ENCODE data around the gene HM13. TPM values are rescaled to one million over a fixed set of nuclear protein-coding genes. Genes with fewer than 3 reads are reported as not detected.

Gene HM13
- total and polyA plus RNA-seq, 2 of the 13 experiments (the other 11 are each of a cell fraction or from before 2014, with no cell fraction given): 118 to 243 TPM

GRCh38 chr20:31572701-31573554 is 58.7 kb downstream of the HM13 start (continued):
- TF ChIP-seq MXD3 (CRISPR knock-in tag; IDR thresholded peaks at IDR 0.05) (peak; percentile 64), NR2F2 (IDR thresholded peaks at IDR 0.05; ENCODE audit: borderline replicate concordance, low read depth) (peak; percentile 90), ATF6 (CRISPR knock-in tag; conservative IDR thresholded peaks at IDR 0.05) (peak; percentile 23; the same call in 1 of the 2 replicates), REL (CRISPR knock-in tag; conservative IDR thresholded peaks at IDR 0.05) (peak; percentile 96; the same call in 1 of the 2 replicates), USF2 (IDR thresholded peaks at IDR 0.05; ENCODE audit: low read depth, low read length) (no peak), USF2 (CRISPR knock-in tag; IDR thresholded peaks at IDR 0.05; ENCODE audit: borderline replicate concordance) (no peak; the same call in 1 of the 2 replicates), ZNF460 (CRISPR knock-in tag; IDR thresholded peaks at IDR 0.05; ENCODE audit: borderline replicate concordance) (no peak), SIN3A (IDR thresholded peaks at IDR 0.05; ENCODE audit: borderline replicate concordance, low read depth, low read length) (no peak), FOXM1 (CRISPR knock-in tag; IDR thresholded peaks at IDR 0.05) (peak; percentile 66; the same call in 1 of the 2 replicates), ZFP36L2 (CRISPR knock-in tag; IDR thresholded peaks at IDR 0.05) (peak; percentile 80; the same call in 1 of the 2 replicates), ZNF225 (CRISPR knock-in tag; IDR thresholded peaks at IDR 0.05) (no peak; the same call in 1 of the 2 replicates), NR1H2 (CRISPR knock-in tag; IDR thresholded peaks at IDR 0.05; ENCODE audit: borderline replicate concordance, low read depth) (peak; percentile 90; the same call in 1 of the 2 replicates)
- TF ChIP-seq, protein P1, sequence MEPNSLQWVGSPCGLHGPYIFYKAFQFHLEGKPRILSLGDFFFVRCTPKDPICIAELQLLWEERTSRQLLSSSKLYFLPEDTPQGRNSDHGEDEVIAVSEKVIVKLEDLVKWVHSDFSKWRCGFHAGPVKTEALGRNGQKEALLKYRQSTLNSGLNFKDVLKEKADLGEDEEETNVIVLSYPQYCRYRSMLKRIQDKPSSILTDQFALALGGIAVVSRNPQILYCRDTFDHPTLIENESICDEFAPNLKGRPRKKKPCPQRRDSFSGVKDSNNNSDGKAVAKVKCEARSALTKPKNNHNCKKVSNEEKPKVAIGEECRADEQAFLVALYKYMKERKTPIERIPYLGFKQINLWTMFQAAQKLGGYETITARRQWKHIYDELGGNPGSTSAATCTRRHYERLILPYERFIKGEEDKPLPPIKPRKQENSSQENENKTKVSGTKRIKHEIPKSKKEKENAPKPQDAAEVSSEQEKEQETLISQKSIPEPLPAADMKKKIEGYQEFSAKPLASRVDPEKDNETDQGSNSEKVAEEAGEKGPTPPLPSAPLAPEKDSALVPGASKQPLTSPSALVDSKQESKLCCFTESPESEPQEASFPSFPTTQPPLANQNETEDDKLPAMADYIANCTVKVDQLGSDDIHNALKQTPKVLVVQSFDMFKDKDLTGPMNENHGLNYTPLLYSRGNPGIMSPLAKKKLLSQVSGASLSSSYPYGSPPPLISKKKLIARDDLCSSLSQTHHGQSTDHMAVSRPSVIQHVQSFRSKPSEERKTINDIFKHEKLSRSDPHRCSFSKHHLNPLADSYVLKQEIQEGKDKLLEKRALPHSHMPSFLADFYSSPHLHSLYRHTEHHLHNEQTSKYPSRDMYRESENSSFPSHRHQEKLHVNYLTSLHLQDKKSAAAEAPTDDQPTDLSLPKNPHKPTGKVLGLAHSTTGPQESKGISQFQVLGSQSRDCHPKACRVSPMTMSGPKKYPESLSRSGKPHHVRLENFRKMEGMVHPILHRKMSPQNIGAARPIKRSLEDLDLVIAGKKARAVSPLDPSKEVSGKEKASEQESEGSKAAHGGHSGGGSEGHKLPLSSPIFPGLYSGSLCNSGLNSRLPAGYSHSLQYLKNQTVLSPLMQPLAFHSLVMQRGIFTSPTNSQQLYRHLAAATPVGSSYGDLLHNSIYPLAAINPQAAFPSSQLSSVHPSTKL (CRISPR knock-in tag; IDR thresholded peaks at IDR 0.05): peak; percentile 93
- TF ChIP-seq, protein P2, sequence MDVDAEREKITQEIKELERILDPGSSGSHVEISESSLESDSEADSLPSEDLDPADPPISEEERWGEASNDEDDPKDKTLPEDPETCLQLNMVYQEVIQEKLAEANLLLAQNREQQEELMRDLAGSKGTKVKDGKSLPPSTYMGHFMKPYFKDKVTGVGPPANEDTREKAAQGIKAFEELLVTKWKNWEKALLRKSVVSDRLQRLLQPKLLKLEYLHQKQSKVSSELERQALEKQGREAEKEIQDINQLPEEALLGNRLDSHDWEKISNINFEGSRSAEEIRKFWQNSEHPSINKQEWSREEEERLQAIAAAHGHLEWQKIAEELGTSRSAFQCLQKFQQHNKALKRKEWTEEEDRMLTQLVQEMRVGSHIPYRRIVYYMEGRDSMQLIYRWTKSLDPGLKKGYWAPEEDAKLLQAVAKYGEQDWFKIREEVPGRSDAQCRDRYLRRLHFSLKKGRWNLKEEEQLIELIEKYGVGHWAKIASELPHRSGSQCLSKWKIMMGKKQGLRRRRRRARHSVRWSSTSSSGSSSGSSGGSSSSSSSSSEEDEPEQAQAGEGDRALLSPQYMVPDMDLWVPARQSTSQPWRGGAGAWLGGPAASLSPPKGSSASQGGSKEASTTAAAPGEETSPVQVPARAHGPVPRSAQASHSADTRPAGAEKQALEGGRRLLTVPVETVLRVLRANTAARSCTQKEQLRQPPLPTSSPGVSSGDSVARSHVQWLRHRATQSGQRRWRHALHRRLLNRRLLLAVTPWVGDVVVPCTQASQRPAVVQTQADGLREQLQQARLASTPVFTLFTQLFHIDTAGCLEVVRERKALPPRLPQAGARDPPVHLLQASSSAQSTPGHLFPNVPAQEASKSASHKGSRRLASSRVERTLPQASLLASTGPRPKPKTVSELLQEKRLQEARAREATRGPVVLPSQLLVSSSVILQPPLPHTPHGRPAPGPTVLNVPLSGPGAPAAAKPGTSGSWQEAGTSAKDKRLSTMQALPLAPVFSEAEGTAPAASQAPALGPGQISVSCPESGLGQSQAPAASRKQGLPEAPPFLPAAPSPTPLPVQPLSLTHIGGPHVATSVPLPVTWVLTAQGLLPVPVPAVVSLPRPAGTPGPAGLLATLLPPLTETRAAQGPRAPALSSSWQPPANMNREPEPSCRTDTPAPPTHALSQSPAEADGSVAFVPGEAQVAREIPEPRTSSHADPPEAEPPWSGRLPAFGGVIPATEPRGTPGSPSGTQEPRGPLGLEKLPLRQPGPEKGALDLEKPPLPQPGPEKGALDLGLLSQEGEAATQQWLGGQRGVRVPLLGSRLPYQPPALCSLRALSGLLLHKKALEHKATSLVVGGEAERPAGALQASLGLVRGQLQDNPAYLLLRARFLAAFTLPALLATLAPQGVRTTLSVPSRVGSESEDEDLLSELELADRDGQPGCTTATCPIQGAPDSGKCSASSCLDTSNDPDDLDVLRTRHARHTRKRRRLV (CRISPR knock-in tag; IDR thresholded peaks at IDR 0.05): peak; percentile 82; the same call in 1 of the 2 replicates

All from HepG2 (cell line).